SHP77 (cell line): ENCODE data around the gene ELF4.

Experiments
- DNase-seq, 2 experiments: peaks; one replicate each; lab custom pipeline; 2025; lab: John Stamatoyannopoulos, UW

The ELF4 gene

DNA sequence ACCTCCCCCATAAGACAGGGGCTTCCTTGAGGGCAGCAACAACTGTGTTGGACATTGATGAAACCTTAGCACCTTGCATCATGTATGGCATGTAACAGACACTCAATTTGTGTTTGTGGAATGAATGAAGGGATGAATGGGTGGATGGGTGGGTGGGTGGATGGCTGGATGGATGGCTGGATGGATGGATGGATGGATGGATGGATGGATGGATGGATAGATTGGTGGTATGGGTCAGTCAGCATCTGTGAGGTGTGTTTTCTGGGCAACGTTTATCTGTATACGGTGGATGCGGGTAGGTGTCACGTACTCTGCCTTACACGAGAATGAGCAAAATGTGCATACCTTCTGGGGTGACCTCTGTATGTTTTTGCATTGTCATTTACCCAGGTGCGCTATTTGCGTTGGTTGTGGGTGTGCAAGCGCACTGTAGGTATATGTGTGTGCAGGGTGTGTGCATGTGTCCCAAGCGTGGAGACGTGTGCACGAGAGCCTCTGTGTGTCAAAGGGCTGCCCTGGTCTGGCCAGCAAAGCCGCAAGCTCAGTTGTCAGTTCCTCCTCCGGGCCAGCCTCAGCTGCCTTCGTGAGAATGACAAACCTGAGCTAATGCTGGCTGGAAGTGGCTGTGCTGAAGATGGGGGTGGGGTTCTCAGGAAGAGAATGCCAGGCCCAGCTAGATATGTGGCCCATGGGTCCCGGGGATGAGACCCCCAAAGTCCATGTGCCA, 26.5 kb downstream of the ELF4 start:
- DNase-seq = no peak

- no peak for DNase-seq
These were observed 27.2 kb downstream of the ELF4 start for GRCh38 chrX:130083107-130083490.

DNA sequence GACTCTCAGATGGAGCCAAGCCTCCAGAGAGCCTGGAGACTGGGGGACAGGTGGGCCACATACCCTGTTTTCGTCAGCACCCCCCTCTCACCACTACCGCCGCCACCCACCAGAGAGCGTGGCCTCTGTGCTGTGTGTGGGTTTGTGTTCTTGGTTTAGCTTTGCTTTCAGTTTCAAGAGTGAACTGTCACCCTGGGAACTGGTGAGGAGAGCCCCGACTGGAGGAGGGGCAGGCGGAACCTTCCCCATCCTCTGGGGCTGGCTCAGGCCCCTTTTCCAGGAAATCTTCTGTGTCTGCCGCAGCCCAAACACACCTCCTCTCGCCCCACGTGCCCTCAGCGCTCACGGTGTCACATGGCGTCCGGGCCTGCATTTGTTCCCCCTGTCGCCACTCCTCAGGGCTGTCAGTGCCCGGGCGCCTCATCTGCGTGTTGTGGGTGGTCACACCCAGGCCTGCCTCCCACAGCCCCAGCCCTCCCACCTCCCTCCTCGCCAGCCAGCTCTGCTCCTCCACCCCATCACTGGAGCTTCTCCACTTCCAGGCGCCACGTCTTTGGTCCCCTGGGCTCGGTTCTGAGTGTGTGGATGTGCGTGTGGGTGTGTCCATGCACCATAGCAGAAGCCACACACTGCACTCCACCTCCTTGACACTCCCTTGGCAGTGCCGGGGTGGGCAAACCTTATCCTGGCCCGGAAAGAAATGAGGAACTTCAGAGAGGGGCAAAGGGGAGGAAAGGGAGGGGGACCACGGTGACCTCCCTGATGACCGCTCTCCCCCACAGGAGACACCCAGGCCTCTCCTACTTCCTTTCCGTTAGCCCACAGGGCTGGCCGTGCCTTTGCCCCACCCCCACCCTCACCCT, 27.8 kb downstream of the ELF4 start:
- no peak for DNase-seq

DNA sequence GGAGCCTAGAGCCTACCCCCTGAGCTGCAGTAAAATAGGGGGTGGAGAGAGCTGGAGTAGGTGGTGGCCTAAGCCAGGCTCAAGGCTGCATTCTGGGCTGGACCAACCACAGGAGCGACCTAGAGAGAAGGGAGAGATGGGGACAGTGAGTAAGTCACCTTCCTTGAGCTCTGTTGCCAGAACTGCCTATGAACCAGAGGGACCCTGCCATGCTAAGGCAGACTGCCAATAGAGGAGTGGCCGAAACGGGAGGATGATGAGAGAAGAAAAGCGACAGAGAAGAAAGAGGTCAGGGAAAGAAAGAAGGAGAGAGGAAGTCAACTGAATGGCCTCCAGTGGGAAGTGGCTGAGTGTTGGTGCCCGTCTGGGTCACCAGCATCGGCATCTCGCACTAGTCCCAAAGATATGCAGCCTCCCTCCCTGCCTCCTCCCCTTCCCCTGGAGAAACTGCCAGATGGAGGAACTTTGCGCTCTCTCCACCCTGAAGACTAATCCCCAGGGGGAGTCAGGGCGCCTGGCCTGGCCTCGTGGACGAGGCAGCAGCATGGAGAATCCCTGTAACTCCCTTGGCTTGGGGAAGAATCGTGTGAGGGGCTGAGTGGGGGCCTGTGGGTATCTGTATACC, 28.8 kb downstream of the ELF4 start:
- DNase-seq = no peak

GRCh38 chrX:130080791-130081367, 29.4 kb downstream of the ELF4 start:
- DNase-seq = no peak

DNA sequence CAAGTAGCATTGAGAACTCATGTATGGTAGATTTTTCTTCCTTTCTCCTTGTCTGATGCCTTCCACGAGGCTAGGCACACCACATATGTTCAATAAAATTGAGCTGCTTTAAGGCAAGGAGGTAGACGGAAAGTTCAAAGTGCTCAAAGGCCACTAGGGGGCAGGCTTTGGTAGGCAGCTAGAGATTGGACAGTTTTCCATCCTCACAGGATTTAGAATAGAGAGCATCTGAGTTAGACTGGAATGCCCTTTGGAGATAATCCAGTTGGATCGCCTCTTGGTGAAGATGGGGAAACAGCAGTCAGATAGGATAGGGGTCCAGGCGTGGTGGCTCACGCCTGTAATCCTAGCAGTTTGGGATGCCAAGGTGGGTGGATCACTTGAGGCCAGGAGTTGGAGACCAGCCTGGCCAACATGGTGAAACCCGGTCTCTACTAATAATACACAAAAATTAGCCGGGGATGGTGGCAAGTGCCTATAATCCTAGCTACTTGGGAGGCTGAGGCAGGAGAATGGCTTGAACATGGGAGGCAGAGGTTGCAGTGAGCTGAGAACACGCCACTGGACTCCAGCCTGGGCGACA, 30.4 kb downstream of the ELF4 start:
- DNase-seq = peak; percentile 25 to 38

- DNase-seq = no peak
These were observed 34.5 kb downstream of the ELF4 start for GRCh38 chrX:130075777-130076176.

DNA sequence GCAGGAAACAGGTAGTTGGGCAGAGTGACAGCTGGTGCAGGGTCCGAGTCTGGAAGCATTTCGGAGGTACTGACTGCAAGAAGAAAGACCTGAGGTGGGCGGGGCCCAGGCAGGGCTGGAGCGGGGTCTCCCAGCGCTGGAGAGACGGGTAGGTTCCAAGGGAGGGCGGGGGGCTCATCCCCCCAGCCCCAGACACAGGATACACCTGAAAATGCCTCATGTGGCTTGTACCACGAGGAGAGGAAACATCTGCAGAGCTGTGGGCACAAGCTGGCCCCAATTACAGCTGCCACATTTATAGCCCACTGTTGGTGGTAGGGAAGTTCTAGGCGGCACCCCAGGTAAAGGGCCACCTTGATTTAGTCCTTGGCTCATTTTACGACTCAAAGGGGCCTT, 38.0 kb downstream of the ELF4 start:
- no peak for DNase-seq

DNA sequence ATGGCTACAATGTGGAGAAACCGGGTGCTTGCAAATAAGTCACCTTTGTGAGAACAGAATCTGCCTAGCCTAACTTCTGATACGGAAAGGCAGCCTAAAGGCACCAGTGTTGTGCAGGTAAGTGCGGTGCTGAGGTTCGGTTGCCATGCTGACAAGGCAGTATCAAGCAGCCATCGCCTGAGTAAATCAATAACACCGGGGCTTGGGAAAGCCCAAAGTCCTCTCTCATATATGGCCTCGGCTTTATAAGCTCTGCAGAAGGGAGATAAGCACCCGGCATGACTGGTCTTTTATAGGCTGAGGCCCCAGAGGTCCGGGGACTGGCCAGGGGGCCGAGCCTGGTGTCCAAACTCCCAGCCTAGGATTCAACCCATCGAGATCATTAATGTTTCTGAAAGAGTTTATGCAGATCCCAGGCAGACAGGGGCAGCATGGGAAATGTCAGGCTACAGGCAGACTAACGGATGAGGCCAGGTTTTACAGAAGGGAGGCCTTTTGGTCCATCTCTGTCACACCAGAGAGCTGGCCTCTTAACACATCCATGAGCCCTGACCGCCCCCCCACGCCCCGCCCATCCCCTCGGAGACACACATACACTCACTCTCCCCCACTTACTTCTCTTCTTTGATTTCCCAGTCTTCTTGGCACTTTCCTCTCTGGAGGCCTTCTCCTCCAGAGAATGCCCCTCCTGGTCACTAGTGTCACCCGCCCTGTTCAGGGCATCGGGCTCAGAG, 38.5 kb downstream of the ELF4 start:
- no peak for DNase-seq

GRCh38 chrX:130066975-130067615, 43.2 kb downstream of the ELF4 start:
- DNase-seq = no peak

GRCh38 chrX:130060122-130061069, 49.9 kb downstream of the ELF4 start:
- DNase-seq = peak; percentile 28 to 52

GRCh38 chrX:130058652-130059051, 51.6 kb downstream of the ELF4 start:
- DNase-seq = no peak

DNA sequence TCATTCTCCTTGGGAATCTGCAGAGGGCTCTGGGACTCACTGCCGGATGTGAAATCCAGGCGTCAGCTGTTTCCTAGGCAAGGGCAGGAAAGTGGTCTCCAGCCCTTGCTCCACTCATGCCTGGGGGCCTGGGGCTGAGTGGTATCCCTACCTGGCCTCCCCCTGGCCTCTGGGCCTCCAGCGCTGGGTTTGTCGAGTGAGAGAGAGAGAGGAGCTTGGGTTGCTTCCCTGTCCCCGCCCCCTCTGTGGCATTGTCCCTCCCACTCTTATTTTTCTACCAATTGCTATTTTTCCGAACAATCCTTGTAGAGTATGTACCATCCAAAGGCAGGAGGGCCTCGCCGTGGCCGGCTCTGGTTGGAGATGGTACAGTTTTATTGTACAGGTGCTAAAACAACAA, 53.1 kb downstream of the ELF4 start:
- no peak for DNase-seq

GRCh38 chrX:130055899-130056298, 54.4 kb downstream of the ELF4 start:
- DNase-seq = no peak

DNA sequence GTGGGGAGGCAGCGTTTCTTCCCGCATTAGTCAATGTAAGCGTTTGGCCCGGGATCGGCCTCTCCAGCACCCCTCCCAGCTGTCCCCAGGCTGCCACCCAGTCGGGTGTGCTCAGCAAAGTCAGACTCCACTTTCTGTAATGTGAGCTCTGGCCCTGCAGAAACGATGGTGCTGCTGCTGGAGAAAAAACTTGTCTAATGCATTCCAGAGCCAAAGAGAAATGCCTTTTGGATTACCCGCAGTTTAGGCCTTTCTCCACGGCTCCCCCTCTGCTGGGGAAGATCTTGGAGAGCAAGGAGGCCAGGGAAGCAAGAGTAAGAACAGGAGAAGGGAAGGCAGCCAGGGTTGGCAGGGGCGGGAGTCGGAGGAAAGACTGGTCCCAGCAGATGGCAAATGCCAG, 55.2 kb downstream of the ELF4 start:
- DNase-seq = no peak

DNA sequence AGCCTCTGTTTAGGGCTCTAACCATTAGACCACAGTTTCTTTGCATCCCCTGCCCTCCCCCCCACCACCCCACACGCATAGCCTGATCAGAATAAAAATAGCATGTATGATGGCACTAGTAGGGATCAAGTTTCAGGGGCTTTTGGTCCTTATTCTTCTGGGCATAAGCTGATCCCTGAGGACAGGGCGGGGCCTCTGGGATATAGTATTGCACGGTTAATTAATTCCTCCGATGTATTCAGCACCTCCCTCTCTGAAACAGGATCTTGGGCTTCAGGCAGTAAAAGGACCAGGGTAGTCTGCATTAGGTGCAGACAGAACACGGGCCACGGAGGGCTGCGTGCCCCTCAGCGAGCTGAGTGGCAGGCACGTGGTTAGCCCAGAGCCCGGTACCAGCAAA, 57.1 kb downstream of the ELF4 start:
- DNase-seq = no peak

DNA sequence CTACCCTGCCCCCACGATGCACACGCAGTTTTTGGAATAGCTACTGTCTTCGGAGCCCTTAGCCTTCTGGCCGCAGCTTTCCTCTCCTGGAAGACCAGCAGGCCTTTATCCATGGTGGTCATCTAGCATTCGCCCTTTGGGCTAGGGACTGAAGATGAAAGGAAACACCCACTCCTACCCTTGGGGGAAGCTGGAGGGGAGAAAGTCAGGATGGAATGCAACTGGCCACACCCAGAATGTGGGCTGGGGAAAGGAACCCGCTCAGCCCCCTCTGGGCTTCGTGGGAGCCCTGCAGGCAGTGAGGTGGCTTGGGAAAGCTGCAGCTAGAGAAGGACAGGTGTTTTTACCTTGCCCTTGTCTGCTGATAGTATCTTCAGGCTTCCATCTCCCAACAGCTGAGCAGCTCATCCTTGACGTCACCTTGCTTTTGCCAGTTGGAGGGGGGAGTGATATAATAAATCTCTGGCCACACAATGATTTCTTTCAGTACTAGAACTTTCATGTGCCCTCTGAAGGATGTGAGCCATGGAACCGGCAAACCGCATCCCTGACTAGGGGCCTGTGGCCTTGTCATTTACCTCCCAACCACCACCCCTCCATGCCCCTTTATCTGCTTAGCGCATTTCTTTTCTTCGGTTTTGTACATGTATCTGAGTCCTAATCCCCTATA, 59.0 kb downstream of the ELF4 start:
- no peak for DNase-seq

DNA sequence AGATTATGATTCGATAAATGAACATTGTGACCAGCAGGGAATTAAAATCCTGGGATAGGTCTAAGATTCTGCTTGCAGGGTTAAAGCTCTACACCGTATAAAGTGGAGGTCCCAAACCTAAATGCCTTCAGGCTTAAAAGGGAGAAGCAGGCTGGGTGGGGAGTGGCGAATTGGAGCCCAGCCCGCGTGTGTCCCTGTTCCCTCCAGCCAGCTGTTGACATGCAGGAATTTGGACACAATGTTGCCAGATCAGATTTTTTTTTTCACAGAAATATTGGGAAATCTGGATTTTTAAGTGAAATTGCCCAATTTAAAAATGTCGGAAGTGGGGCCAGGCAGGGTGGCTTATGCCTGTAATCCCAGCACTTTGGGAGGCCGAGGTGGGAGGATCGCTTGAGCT, 60.5 kb downstream of the ELF4 start:
- DNase-seq = no peak

DNA sequence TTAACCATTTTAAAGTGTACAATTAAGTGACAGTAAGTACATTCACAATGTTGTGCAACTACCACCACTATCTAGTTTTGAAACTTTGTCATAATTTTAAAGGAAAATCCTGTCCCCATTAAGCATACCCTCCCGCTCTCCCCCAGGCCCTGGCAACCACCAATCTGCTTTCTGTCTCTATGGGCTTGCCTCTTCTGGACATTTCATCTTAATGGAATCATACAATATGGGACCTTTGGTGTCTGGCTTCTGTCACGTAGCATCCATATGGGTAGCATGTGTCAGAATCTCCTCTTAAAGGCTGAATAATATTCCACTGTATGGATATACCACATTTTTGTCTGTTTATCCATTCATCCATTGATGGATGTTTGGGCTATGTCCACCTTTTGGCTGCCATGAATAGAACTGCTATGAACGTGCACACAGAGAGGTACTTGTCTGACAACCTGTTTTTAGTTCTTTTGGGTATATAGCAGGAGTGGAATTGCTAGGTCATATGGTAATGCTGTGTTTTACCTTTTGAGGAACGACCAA, 61.5 kb downstream of the ELF4 start:
- DNase-seq = no peak
